HEK293 (cell line): ENCODE data around the gene ITGB8.

Source experiments
- FEZF1 ChIP-seq: fragments of 450-650 bp; formaldehyde crosslinking; IDR thresholded peaks from 2 replicates; pipeline ENCODE4 v1.5.1; 2016; ENCODE audit warnings: missing biosample characterization, missing genetic modification characterization
- GLI2 ChIP-seq: fragments of 450-650 bp; formaldehyde crosslinking; IDR thresholded peaks from 2 replicates; pipeline ENCODE4; 2017; ENCODE audit warnings: missing biosample characterization, missing genetic modification characterization, low read depth, borderline replicate concordance
- HOXD13 ChIP-seq: sonication (generic); formaldehyde crosslinking; IDR thresholded peaks from 2 replicates; pipeline ENCODE4 v1.8.0; 2022; ENCODE audit warnings: missing genetic modification reagents, borderline replicate concordance
- KLF8 ChIP-seq: fragments of 450-650 bp; formaldehyde crosslinking; IDR thresholded peaks from 2 replicates; pipeline ENCODE4 v1.5.1; 2016; ENCODE audit warnings: missing biosample characterization, missing genetic modification characterization
- PATZ1 ChIP-seq: fragments of 450-650 bp; formaldehyde crosslinking; IDR thresholded peaks from 2 replicates; pipeline ENCODE4 v1.5.1; 2016; ENCODE audit warnings: missing biosample characterization, missing genetic modification characterization
- PRDM1 ChIP-seq: fragments of 450-650 bp; formaldehyde crosslinking; IDR thresholded peaks from 2 replicates; pipeline ENCODE4; 2016; ENCODE audit warnings: missing biosample characterization, missing genetic modification characterization
- PRDM2 ChIP-seq: fragments of 450-650 bp; formaldehyde crosslinking; IDR thresholded peaks from 2 replicates; pipeline ENCODE4 v1.5.1; 2016; ENCODE audit warnings: missing biosample characterization, missing genetic modification characterization, borderline replicate concordance
- REPIN1 ChIP-seq: fragments of 450-650 bp; formaldehyde crosslinking; IDR thresholded peaks from 2 replicates; pipeline ENCODE4 v1.5.1; 2017; ENCODE audit warnings: missing biosample characterization, missing genetic modification characterization, low read depth
- YY1 ChIP-seq: fragments of 450-650 bp; formaldehyde crosslinking; IDR thresholded peaks from 2 replicates; pipeline ENCODE4 v1.5.1; 2018; ENCODE audit warnings: missing biosample characterization, missing genetic modification characterization
- ZBTB48 ChIP-seq: fragments of 450-650 bp; formaldehyde crosslinking; IDR thresholded peaks from 2 replicates; pipeline ENCODE4 v1.5.1; 2016; ENCODE audit warnings: missing biosample characterization, missing genetic modification characterization
- ZFHX2 ChIP-seq: fragments of 450-650 bp; formaldehyde crosslinking; conservative IDR thresholded peaks from 2 replicates; pipeline ENCODE4 v1.5.1; 2016; ENCODE audit warnings: missing biosample characterization, missing genetic modification characterization
- ZNF223 ChIP-seq: fragments of 450-650 bp; formaldehyde crosslinking; IDR thresholded peaks from 2 replicates; pipeline ENCODE4 v1.5.1; 2016; ENCODE audit warnings: missing biosample characterization, missing genetic modification characterization
- ZNF239 ChIP-seq: fragments of 450-650 bp; formaldehyde crosslinking; IDR thresholded peaks from 2 replicates; pipeline ENCODE4 v1.5.1; 2016; ENCODE audit warnings: missing biosample characterization, missing genetic modification characterization
- ZNF292 ChIP-seq: fragments of 450-650 bp; formaldehyde crosslinking; IDR thresholded peaks from 2 replicates; pipeline ENCODE4 v1.5.1; 2016; ENCODE audit warnings: low read depth, missing biosample characterization, missing genetic modification characterization, borderline replicate concordance
- ZNF341 ChIP-seq: fragments of 450-650 bp; formaldehyde crosslinking; IDR thresholded peaks from 2 replicates; pipeline ENCODE4; 2016; ENCODE audit warnings: low read depth, missing biosample characterization, missing genetic modification characterization
- ZNF350 ChIP-seq: fragments of 450-650 bp; formaldehyde crosslinking; IDR thresholded peaks from 2 replicates; pipeline ENCODE4 v1.5.0; 2017; ENCODE audit warnings: missing biosample characterization, mild to moderate bottlenecking, missing genetic modification characterization
- ZNF571 ChIP-seq: fragments of 450-650 bp; formaldehyde crosslinking; IDR thresholded peaks from 2 replicates; pipeline ENCODE4 v1.5.0; 2017; ENCODE audit warnings: missing biosample characterization, missing genetic modification characterization
- ZNF629 ChIP-seq: fragments of 450-650 bp; formaldehyde crosslinking; IDR thresholded peaks from 2 replicates; pipeline ENCODE4 v1.5.1; 2017; ENCODE audit warnings: missing biosample characterization, missing genetic modification characterization
- ZNF664 ChIP-seq: fragments of 450-650 bp; formaldehyde crosslinking; IDR thresholded peaks from 2 replicates; pipeline ENCODE4 v1.5.1; 2016; ENCODE audit warnings: missing biosample characterization, missing genetic modification characterization
- ZNF670 ChIP-seq: fragments of 450-650 bp; formaldehyde crosslinking; IDR thresholded peaks from 2 replicates; pipeline ENCODE4 v1.5.1; 2016; ENCODE audit warnings: missing biosample characterization, missing genetic modification characterization, low read depth
- ZNF677 ChIP-seq: fragments of 450-650 bp; IDR thresholded peaks from 2 replicates; pipeline ENCODE4 v1.5.0; 2018; ENCODE audit warnings: missing biosample characterization, mild to moderate bottlenecking, missing genetic modification characterization, moderate library complexity
- ZNF701 ChIP-seq: fragments of 450-650 bp; formaldehyde crosslinking; IDR thresholded peaks from 2 replicates; pipeline ENCODE4 v1.5.1; 2016; ENCODE audit warnings: missing biosample characterization, missing genetic modification characterization
- ZNF777 ChIP-seq: fragments of 450-650 bp; formaldehyde crosslinking; IDR thresholded peaks from 2 replicates; pipeline ENCODE4 v1.5.1; 2017; ENCODE audit warnings: missing biosample characterization, missing genetic modification characterization, borderline replicate concordance
- ZNF791 ChIP-seq: fragments of 450-650 bp; formaldehyde crosslinking; IDR thresholded peaks from 2 replicates; pipeline ENCODE4 v1.5.1; 2016; ENCODE audit warnings: missing biosample characterization, missing genetic modification characterization
- ZNF843 ChIP-seq: fragments of 450-650 bp; formaldehyde crosslinking; IDR thresholded peaks from 2 replicates; pipeline ENCODE4 v1.5.1; 2016; ENCODE audit warnings: missing biosample characterization, missing genetic modification characterization
- TF ChIP-seq, protein P1 (sequence below): fragments of 450-650 bp; formaldehyde crosslinking; IDR thresholded peaks from 2 replicates; pipeline ENCODE4 v1.5.1; 2016; ENCODE audit warnings: missing biosample characterization, missing genetic modification characterization, borderline replicate concordance
- TF ChIP-seq, protein P2 (sequence below): fragments of 450-650 bp; formaldehyde crosslinking; IDR thresholded peaks from 2 replicates; pipeline ENCODE4 v1.5.1; 2016; ENCODE audit warnings: missing biosample characterization, missing genetic modification characterization
- TF ChIP-seq, protein P3 (sequence below): fragments of 450-650 bp; formaldehyde crosslinking; IDR thresholded peaks from 2 replicates; pipeline ENCODE4 v1.5.1; 2016; ENCODE audit warnings: missing biosample characterization, missing genetic modification characterization

Gene ITGB8

GRCh38 chr7:20330239-20330927, at the start of gene ITGB8 (continued):
- TF ChIP-seq, protein P1, sequence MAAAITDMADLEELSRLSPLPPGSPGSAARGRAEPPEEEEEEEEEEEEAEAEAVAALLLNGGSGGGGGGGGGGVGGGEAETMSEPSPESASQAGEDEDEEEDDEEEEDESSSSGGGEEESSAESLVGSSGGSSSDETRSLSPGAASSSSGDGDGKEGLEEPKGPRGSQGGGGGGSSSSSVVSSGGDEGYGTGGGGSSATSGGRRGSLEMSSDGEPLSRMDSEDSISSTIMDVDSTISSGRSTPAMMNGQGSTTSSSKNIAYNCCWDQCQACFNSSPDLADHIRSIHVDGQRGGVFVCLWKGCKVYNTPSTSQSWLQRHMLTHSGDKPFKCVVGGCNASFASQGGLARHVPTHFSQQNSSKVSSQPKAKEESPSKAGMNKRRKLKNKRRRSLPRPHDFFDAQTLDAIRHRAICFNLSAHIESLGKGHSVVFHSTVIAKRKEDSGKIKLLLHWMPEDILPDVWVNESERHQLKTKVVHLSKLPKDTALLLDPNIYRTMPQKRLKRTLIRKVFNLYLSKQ = no peak
- TF ChIP-seq PRDM1 (tag by site-specific recombination) (no peak), HOXD13 (CRISPR knock-in tag) (no peak), ZNF791 (tag by site-specific recombination) (no peak), ZNF239 (tag by site-specific recombination) (no peak), ZNF701 (tag by site-specific recombination) (no peak), YY1 (no peak), ZBTB48 (tag by site-specific recombination) (peak; percentile 92), ZNF777 (no peak), PRDM2 (tag by site-specific recombination) (no peak), ZNF571 (no peak), ZNF677 (tag by site-specific recombination) (no peak), PATZ1 (peak; percentile 66; the same call in 1 of the 2 replicates), ZNF664 (tag by site-specific recombination) (no peak), ZNF670 (tag by site-specific recombination) (no peak), GLI2 (tag by site-specific recombination) (no peak), ZNF350 (tag by site-specific recombination) (no peak), ZNF223 (no peak), FEZF1 (no peak), ZNF292 (tag by site-specific recombination) (no peak), ZNF629 (tag by site-specific recombination) (peak; percentile 54; the same call in 1 of the 2 replicates), ZNF341 (tag by site-specific recombination) (peak; percentile 98), ZNF843 (tag by site-specific recombination) (0 out of 2 replicates have a peak, but pooled peaks have one; percentile 45), ZFHX2 (tag by site-specific recombination) (peak; percentile 94), REPIN1 (tag by site-specific recombination) (no peak), KLF8 (tag by site-specific recombination) (peak; percentile 10; the same call in 1 of the 2 replicates)
- TF ChIP-seq, protein P2, sequence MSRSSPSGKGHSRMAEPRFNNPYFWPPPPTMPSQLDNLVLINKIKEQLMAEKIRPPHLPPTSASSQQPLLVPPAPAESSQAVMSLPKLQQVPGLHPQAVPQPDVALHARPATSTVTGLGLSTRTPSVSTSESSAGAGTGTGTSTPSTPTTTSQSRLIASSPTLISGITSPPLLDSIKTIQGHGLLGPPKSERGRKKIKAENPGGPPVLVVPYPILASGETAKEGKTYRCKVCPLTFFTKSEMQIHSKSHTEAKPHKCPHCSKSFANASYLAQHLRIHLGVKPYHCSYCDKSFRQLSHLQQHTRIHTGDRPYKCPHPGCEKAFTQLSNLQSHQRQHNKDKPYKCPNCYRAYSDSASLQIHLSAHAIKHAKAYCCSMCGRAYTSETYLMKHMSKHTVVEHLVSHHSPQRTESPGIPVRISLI = no peak
- TF ChIP-seq, protein P3, sequence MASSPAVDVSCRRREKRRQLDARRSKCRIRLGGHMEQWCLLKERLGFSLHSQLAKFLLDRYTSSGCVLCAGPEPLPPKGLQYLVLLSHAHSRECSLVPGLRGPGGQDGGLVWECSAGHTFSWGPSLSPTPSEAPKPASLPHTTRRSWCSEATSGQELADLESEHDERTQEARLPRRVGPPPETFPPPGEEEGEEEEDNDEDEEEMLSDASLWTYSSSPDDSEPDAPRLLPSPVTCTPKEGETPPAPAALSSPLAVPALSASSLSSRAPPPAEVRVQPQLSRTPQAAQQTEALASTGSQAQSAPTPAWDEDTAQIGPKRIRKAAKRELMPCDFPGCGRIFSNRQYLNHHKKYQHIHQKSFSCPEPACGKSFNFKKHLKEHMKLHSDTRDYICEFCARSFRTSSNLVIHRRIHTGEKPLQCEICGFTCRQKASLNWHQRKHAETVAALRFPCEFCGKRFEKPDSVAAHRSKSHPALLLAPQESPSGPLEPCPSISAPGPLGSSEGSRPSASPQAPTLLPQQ (tag by site-specific recombination) = no peak
